Stomach (tissue), 4 donors: ENCODE measurements around the gene SH3BP2.

ENCODE experiments used
- CTCF ChIP-seq, 7 experiments: fragments of 450-650 bp in 4 of 7; fragments of 200-600 bp in 3 of 7; sonication (generic) in 3 of 7; IDR thresholded peaks; one replicate each; pipeline ENCODE4 v1.5.1; 2016 to 2019; ENCODE audit warnings: antibody characterized with exemption in 7 of 7, control low read depth in 2 of 7, mild to moderate bottlenecking in 1 of 7
- EP300 ChIP-seq: sonication (generic); formaldehyde crosslinking; IDR thresholded peaks from one replicate; pipeline ENCODE4 v1.6.1; 2017; ENCODE audit warnings: antibody characterized with exemption
- POLR2A ChIP-seq, 4 donors: fragments of 450-650 bp; IDR thresholded peaks; one replicate each; pipeline ENCODE4 v1.6.1; 2016; ENCODE audit warnings: antibody characterized with exemption in 4 of 4, control low read depth in 2 of 4, mild to moderate bottlenecking in 1 of 4, moderate library complexity in 1 of 4

- TF ChIP-seq CTCF (IDR thresholded peaks at IDR 0.05) (no peak), POLR2A (IDR thresholded peaks at IDR 0.05) (no peak), EP300 (no peak)
Observed at GRCh38 chr4:2786794-2787229, 6.1 kb upstream of the SH3BP2 start.
